Spleen (tissue), 11 donors: ENCODE results near the gene IL17D. TPM values are rescaled to one million over a fixed set of nuclear protein-coding genes. Genes with fewer than 3 reads are reported as not detected.
"Not testable (repeated sequence)": the region's sequence is repeated elsewhere in the genome, so short reads cannot be mapped to it uniquely, and the experiment has no call there.

Experiments used
- DNase-seq: peaks from one replicate; pipeline ENCODE4 v3.0.0-alpha.2; 2020
- H3K27ac ChIP-seq, 8 donors: fragments of 200-600 bp; sonication (generic) in 7 of 8; 1 replicate in 4 of 8; 2 replicates in 4 of 8; pipeline versions ENCODE4 v1.5.0 to v1.8.0; 2016 to 2021; ENCODE audit warnings: inconsistent platforms in 4 of 8, mild to moderate bottlenecking in 4 of 8, moderate library complexity in 1 of 8
- H3K27me3 ChIP-seq, 7 donors: fragments of 200-600 bp; sonication (generic) in 6 of 7; replicated peaks in 1 of 7; 1 replicate in 4 of 7; 2 replicates in 3 of 7; pipeline versions ENCODE4 v1.5.0 to v1.8.0; 2016 to 2021; ENCODE audit warnings: inconsistent platforms in 3 of 7, mild to moderate bottlenecking in 1 of 7
- H3K36me3 ChIP-seq, 6 donors: fragments of 200-600 bp; sonication (generic) in 5 of 6; 1 replicate in 4 of 6; 2 replicates in 2 of 6; pipeline versions ENCODE4 v1.5.0 to v1.8.0; 2016 to 2021; ENCODE audit warnings: inconsistent platforms in 2 of 6
- H3K4me1 ChIP-seq, 6 donors: fragments of 200-600 bp; sonication (generic) in 5 of 6; 1 replicate in 3 of 6; 2 replicates in 3 of 6; pipeline versions ENCODE4 v1.5.0 to v1.8.0; 2016 to 2021; ENCODE audit warnings: inconsistent platforms in 3 of 6
- H3K4me3 ChIP-seq, 8 donors: fragments of 200-600 bp; sonication (generic) in 7 of 8; 1 replicate in 4 of 8; 2 replicates in 4 of 8; pipeline versions ENCODE4 v1.5.0 to v1.8.0; 2016 to 2021; ENCODE audit warnings: inconsistent platforms in 4 of 8, mild to moderate bottlenecking in 4 of 8, moderate library complexity in 2 of 8
- H3K9me3 ChIP-seq, 8 donors: fragments of 200-600 bp; sonication (generic) in 7 of 8; 1 replicate in 4 of 8; 2 replicates in 4 of 8; pipeline versions ENCODE4 v1.5.0 to v1.8.0; 2016 to 2021; ENCODE audit warnings: inconsistent platforms in 4 of 8
- CTCF ChIP-seq, 11 experiments: fragments of 200-600 bp in 7 of 11; fragments of 450-650 bp in 4 of 11; sonication (generic) in 4 of 11; IDR thresholded peaks in 8 of 11; conservative IDR thresholded peaks in 3 of 11; 1 replicate in 7 of 11; 2 replicates in 4 of 11; pipeline versions ENCODE4 v1.4.0 to v1.8.0; 2016 to 2021; ENCODE audit warnings: antibody characterized with exemption in 11 of 11, inconsistent platforms in 4 of 11, mild to moderate bottlenecking in 1 of 11
- POLR2A ChIP-seq, 3 donors: fragments of 450-650 bp; IDR thresholded peaks; one replicate each; pipeline ENCODE4 v1.5.1; 2017; ENCODE audit warnings: antibody characterized with exemption in 3 of 3, mild to moderate bottlenecking in 1 of 3
- POLR2AphosphoS5 ChIP-seq, 3 donors: sonication (generic); formaldehyde crosslinking; IDR thresholded peaks; one replicate each; pipeline ENCODE4 v1.5.1; 2017; ENCODE audit warnings: antibody characterized with exemption in 3 of 3
- WGBS, 5 donors: extraction: QIAGEN DNeasy Blood & Tissue Kit in 3 of 5; methylation state at CpG; one replicate each; pipeline versions ENCODE4 v1.1.5 to v1.1.7; 2013 to 2018; 5-methylcytosine and 5-hydroxymethylcytosine counted together
- intact Hi-C: fragments of 100-400 bp; cut with DNase I; formaldehyde crosslinking; loops from one replicate; pipeline ENCODE4 v1.15.0; 2023; ENCODE audit warnings: low total_unique reads
- polyA plus RNA-seq, 3 donors: library from polyadenylated mRNA; stranded (reverse); fragments of 200-250 nt; gene quantifications; one replicate each; pipeline ENCODE4 v1.2.1, GENCODE V29; 2013
- total RNA-seq, 7 donors: library from RNA; depleted of rRNA in 3 of 7; stranded (reverse); fragments of >200 nt in 3 of 7; fragmentation: NEBNext Ultra II Directional in 4 of 7; extraction: Animal tissue kit (Norgen Biotek cat#: 25700) in 4 of 7; gene quantifications; one replicate each; pipeline versions ENCODE4 v1.1.0 to v1.2.1, GENCODE V29; 2016 to 2021
- donor health status: healthy with polysubstance abuse.
- donor health status: DM: no; HTN: no; CAD: no; lungs with moderate emphysema.
- donor health status: DM: no; HTN: no; CAD: no.
- donor health status: Bipolar disorder and iron deficiency.
- donor health status: healthy.
- donor health status: DM: no; HTN: no; CAD: no.
- donor health status: DM: yes; HTN: yes; CAD: no.

IL17D gene
- total and polyA plus RNA-seq, 10 donors: 0.15 to 0.68 (median 0.32) TPM; not detected in 3

- Histone ChIP-seq H3K27ac (no peak overlapping the region), H3K4me3 (no peak overlapping the region), H3K36me3 (peaks cover 0 to 31% (median 0%) of the 10 kb centered on the region in 6 donors), H3K27me3 (no peaks in the 10 kb centered on the region), H3K9me3 (no peaks in the 10 kb centered on the region), H3K4me1 (no peaks in the 10 kb centered on the region)
- intact Hi-C loops: no loop called here
- WGBS, 5 donors: 72 to 85% (median 79%) methylated on average over 14 of the region's 14 CpGs
- DNase-seq: no peak
- TF ChIP-seq POLR2A (IDR thresholded peaks at IDR 0.05) (no peak), POLR2AphosphoS5 (IDR thresholded peaks at IDR 0.05) (no peak), CTCF (IDR thresholded peaks at IDR 0.05 in 8 of 11, conservative IDR thresholded peaks at IDR 0.05 in 3 of 11) (no peak)
Measured at GRCh38 chr13:20728579-20729311, 25.2 kb downstream of the IL17D start.

- Histone ChIP-seq H3K36me3 (peaks cover 0 to 31% (median 0%) of the 10 kb centered on the region in 6 donors), H3K27me3 (no peaks in the 10 kb centered on the region), H3K4me3 (no peak overlapping the region), H3K9me3 (no peaks in the 10 kb centered on the region), H3K27ac (no peak overlapping the region), H3K4me1 (no peaks in the 10 kb centered on the region)
- TF ChIP-seq POLR2A (IDR thresholded peaks at IDR 0.05): no peak
- TF ChIP-seq POLR2AphosphoS5 (IDR thresholded peaks at IDR 0.05): no peak
- TF ChIP-seq CTCF (IDR thresholded peaks at IDR 0.05 in 8 of 11, conservative IDR thresholded peaks at IDR 0.05 in 3 of 11): no peak
- no peak for DNase-seq
- 91 to 97% (median 95%) methylated on average over 33 of the region's 33 CpGs for WGBS, 5 donors
- intact Hi-C loops: no loop called here
Measured at GRCh38 chr13:20729633-20730585, 26.4 kb downstream of the IL17D start.

- Histone ChIP-seq H3K4me3 (no peak overlapping the region), H3K4me1 (no peaks in the 10 kb centered on the region), H3K36me3 (peaks cover 0 to 11% (median 3%) of the 10 kb centered on the region in 6 donors), H3K9me3 (peaks cover 0 to 21% (median 13%) of the 10 kb centered on the region in 8 donors), H3K27me3 (no peaks in the 10 kb centered on the region), H3K27ac (no peak overlapping the region)
- DNase-seq: no peak
- intact Hi-C loops: no loop called here
- TF ChIP-seq CTCF (IDR thresholded peaks at IDR 0.05 in 8 of 11, conservative IDR thresholded peaks at IDR 0.05 in 3 of 11) (no peak), POLR2A (IDR thresholded peaks at IDR 0.05) (no peak), POLR2AphosphoS5 (IDR thresholded peaks at IDR 0.05) (no peak)
- 94 to 97% (median 96%) methylated on average over 6 of the region's 6 CpGs for WGBS, 5 donors
Measured at GRCh38 chr13:20738616-20739015, 35.1 kb downstream of the IL17D start.

GRCh38 chr13:20740021-20740420 is 36.5 kb downstream of the IL17D start:
- no peak overlapping the region for H3K4me3 ChIP-seq
- H3K27me3 ChIP-seq: no peaks in the 10 kb centered on the region
- no peak overlapping the region for H3K27ac ChIP-seq
- H3K4me1 ChIP-seq: no peaks in the 10 kb centered on the region
- H3K36me3 ChIP-seq: peaks cover 0 to 11% (median 3%) of the 10 kb centered on the region in 6 donors
- no peak for DNase-seq
- peaks cover 0 to 28% (median 18%) of the 10 kb centered on the region in 8 donors for H3K9me3 ChIP-seq
- TF ChIP-seq CTCF (IDR thresholded peaks at IDR 0.05 in 8 of 11, conservative IDR thresholded peaks at IDR 0.05 in 3 of 11) (no peak), POLR2AphosphoS5 (IDR thresholded peaks at IDR 0.05) (no peak), POLR2A (IDR thresholded peaks at IDR 0.05) (no peak)
- intact Hi-C loops: no loop called here
- WGBS, 5 donors: 96 to 100% (median 98%) methylated on average over 5 to 22 of the region's 22 CpGs

- H3K36me3 ChIP-seq, H3K4me1 ChIP-seq, H3K27ac ChIP-seq, H3K27me3 ChIP-seq, intact Hi-C loops, DNase-seq, H3K4me3 ChIP-seq: not testable (repeated sequence)
- peaks cover 0 to 53% (median 31%) of the 10 kb centered on the region in 8 donors for H3K9me3 ChIP-seq
- 95 to 98% (median 96%) methylated on average over 4 of the region's 4 CpGs for WGBS, 5 donors
Measured at GRCh38 chr13:20743830-20744404, 40.4 kb downstream of the IL17D start.
